Endothelial cell of umbilical vein (primary cell): ENCODE measurements around the gene BLZF1. TPM values are rescaled to one million over a fixed set of nuclear protein-coding genes. Genes with fewer than 3 reads are reported as not detected.

Experiments
- BruUV-seq: library from RNA; stranded (reverse); fragments of 400-500 nt; replicated peaks from 2 replicates; lab custom pipeline; 2021; lab: Mats Ljungman, UMichigan
- CTCF ChIA-PET: fragments of 300-600, 350-600 bp; sonication (Branson Sonifier 250); formaldehyde crosslinking; loops from one replicate; lab custom pipeline; 2021; ENCODE audit warnings: antibody characterized with exemption, inconsistent platforms; lab: Charles Lee
- POLR2A ChIA-PET: fragments of 300-600, 350-600 bp; sonication (Branson Sonifier 250); formaldehyde crosslinking; loops from one replicate; lab custom pipeline; 2021; ENCODE audit warnings: antibody characterized with exemption, inconsistent platforms; lab: Charles Lee
- DNase-seq: peaks from one replicate; pipeline ENCODE4 v3.0.0-alpha.2; 2011; ENCODE audit warnings: low read depth, low spot score
- FAIRE-seq: peaks from 2 replicates; lab custom pipeline; 2011; peaks lifted over from hg19 to GRCh38; lab: Jason Lieb, UNC
- H2AFZ ChIP-seq: 2 replicates; pipeline ENCODE4 v1.6.0; 2012; ENCODE audit warnings: low read depth, low read length, control low read depth, inconsistent platforms
- H3K27ac ChIP-seq: 2 replicates; pipeline ENCODE4 v1.5.1; 2011; ENCODE audit warnings: low read depth, mild to moderate bottlenecking, control low read depth, low read length, moderate library complexity; ENCODE audit not compliant: insufficient read depth
- H3K27me3 ChIP-seq, 2 experiments: 2 replicates each; pipeline versions ENCODE4 v1.6.0 to v1.6.1; 2011; ENCODE audit warnings: low read length in 2 of 2, mixed read lengths in 1 of 2; ENCODE audit not compliant: control insufficient read depth in 2 of 2, insufficient read depth in 2 of 2
- H3K36me3 ChIP-seq, 2 experiments: 2 replicates in 1 of 2; 3 replicates in 1 of 2; pipeline ENCODE4 v1.5.1; 2011; ENCODE audit warnings: low read length in 2 of 2, mild to moderate bottlenecking in 1 of 2, moderate library complexity in 1 of 2; ENCODE audit not compliant: control insufficient read depth in 2 of 2, insufficient read depth in 2 of 2; ENCODE audit errors: extremely low read depth in 1 of 2
- H3K4me1 ChIP-seq: 3 replicates; pipeline ENCODE4 v1.5.1; 2011; ENCODE audit warnings: mild to moderate bottlenecking, low read length; ENCODE audit not compliant: control insufficient read depth, insufficient read depth; ENCODE audit errors: extremely low read depth
- H3K4me2 ChIP-seq: 2 replicates; pipeline ENCODE4 v1.6.1; 2011; ENCODE audit warnings: low read length, control low read depth, mixed read lengths; ENCODE audit not compliant: insufficient read depth
- H3K4me3 ChIP-seq, 3 experiments: fragments of 200-600 bp in 1 of 3; sonication (generic), shearing (Covaris generic) in 1 of 3; replicated peaks in 1 of 3; 2 replicates each; pipeline ENCODE4 v1.5.1; 2011 to 2016; ENCODE audit warnings: control low read depth in 3 of 3, low read length in 3 of 3, mild to moderate bottlenecking in 2 of 3, inconsistent platforms in 1 of 3, low read depth in 1 of 3, moderate library complexity in 1 of 3; ENCODE audit not compliant: insufficient read depth in 1 of 3
- H3K79me2 ChIP-seq: 2 replicates; pipeline ENCODE4 v1.6.0; 2012; ENCODE audit warnings: low read length, inconsistent platforms; ENCODE audit not compliant: control insufficient read depth, insufficient read depth
- H3K9ac ChIP-seq: replicated peaks from 2 replicates; pipeline ENCODE3; 2011; ENCODE audit warnings: low read length, control low read depth; ENCODE audit not compliant: insufficient read depth; ENCODE audit errors: extremely low read depth
- H3K9me1 ChIP-seq: replicated peaks from 3 replicates; pipeline ENCODE4 v1.6.0; 2011; ENCODE audit warnings: mild to moderate bottlenecking, low read length; ENCODE audit not compliant: control insufficient read depth, insufficient read depth; ENCODE audit errors: extremely low read depth
- H3K9me3 ChIP-seq: replicated peaks from 2 replicates; pipeline ENCODE4 v1.5.1; 2012; ENCODE audit warnings: low read length, inconsistent platforms; ENCODE audit not compliant: control insufficient read depth, insufficient read depth
- H4K20me1 ChIP-seq: replicated peaks from 2 replicates; pipeline ENCODE3; 2011; ENCODE audit warnings: mild to moderate bottlenecking, low read length; ENCODE audit not compliant: control insufficient read depth, insufficient read depth; ENCODE audit errors: extremely low read depth
- EZH2 ChIP-seq: IDR thresholded peaks from 2 replicates; pipeline ENCODE4 v1.6.1; 2012; ENCODE audit warnings: borderline replicate concordance, low read depth, mild to moderate bottlenecking, moderate library complexity, low read length, inconsistent platforms; ENCODE audit not compliant: severe bottlenecking
- GATA2 ChIP-seq: IDR thresholded peaks from 2 replicates; pipeline ENCODE4 v1.7.0; 2011; ENCODE audit warnings: low read depth, mild to moderate bottlenecking, moderate library complexity, mixed read lengths, low read length; ENCODE audit not compliant: insufficient read length, insufficient read depth
- POLR2A ChIP-seq: IDR thresholded peaks from 2 replicates; pipeline ENCODE4 v1.6.1; 2012; ENCODE audit warnings: low read depth, mild to moderate bottlenecking, control low read depth, low read length
- POLR2AphosphoS5 ChIP-seq: IDR thresholded peaks from 2 replicates; pipeline ENCODE4 v1.6.1; 2012; ENCODE audit warnings: low read depth, mild to moderate bottlenecking, control low read depth, low read length, moderate library complexity; ENCODE audit not compliant: insufficient read depth
- dilution Hi-C: fragments of 300-500 bp; cut with MboI; formaldehyde crosslinking; loops from one replicate; pipeline ENCODE4 v1.15.0; 2019; ENCODE audit warnings: low sequenced_read_pairs; ENCODE audit not compliant: extremely low pct_ligation_motif_present
- intact Hi-C: fragments of 100-400 bp; cut with micrococcal nuclease; formaldehyde crosslinking; loops from one replicate; pipeline ENCODE4 v1.10.0; 2022
- polyA plus RNA-seq, 4 experiments: library from polyadenylated mRNA; depleted of rRNA in 3 of 4; stranded (reverse) in 3 of 4; unstranded in 1 of 4; fragments of >200 nt; gene quantifications; 2 replicates each; pipeline versions ENCODE4 v1.2.1 to v1.2.3, GENCODE V29; 2011 to 2012; ENCODE audit warnings: missing spikeins in 1 of 4
- total RNA-seq: library from RNA; stranded (reverse); gene quantifications from 2 replicates; pipeline ENCODE4 v1.2.3, GENCODE V29; 2021
- TF ChIP-seq, protein P1 (sequence below), 2 donors: IDR thresholded peaks; 1 replicate in 1 of 2; 2 replicates in 1 of 2; pipeline ENCODE4 v1.5.1; 2011; ENCODE audit warnings: low read length in 2 of 2, mild to moderate bottlenecking in 2 of 2, moderate library complexity in 2 of 2, control low read depth in 1 of 2, inconsistent platforms in 1 of 2, low read depth in 1 of 2; ENCODE audit not compliant: insufficient read depth in 1 of 2; ENCODE audit errors: extremely low read depth in 1 of 2

The BLZF1 gene
- total and polyA plus RNA-seq, 2 donors (not counting 3 experiments of a cell fraction or from before 2014, with no cell fraction given) = 4.4 to 19.7 TPM

DNA sequence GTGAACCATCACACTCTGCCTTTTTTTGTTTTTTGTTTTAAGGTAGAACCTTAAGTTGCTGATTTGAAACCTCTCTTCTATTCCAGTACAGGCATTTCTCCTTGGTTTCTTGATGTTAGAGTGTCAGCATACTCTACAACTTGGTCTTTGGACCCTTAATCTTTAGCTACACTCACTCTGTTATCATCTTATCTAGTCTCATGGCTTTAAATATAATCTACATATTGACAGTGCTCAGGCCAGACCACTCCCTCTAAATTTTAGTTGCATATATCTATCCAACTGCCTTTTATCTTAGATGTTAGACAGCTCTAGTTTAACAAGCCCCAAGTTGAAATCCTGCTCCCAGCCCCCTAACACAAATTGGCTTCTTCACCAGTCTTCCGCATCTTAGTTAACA is 22.5 kb upstream of the BLZF1 start:
- no TSS peak for BruUV-seq
- POLR2A ChIA-PET = no interaction called here

DNA sequence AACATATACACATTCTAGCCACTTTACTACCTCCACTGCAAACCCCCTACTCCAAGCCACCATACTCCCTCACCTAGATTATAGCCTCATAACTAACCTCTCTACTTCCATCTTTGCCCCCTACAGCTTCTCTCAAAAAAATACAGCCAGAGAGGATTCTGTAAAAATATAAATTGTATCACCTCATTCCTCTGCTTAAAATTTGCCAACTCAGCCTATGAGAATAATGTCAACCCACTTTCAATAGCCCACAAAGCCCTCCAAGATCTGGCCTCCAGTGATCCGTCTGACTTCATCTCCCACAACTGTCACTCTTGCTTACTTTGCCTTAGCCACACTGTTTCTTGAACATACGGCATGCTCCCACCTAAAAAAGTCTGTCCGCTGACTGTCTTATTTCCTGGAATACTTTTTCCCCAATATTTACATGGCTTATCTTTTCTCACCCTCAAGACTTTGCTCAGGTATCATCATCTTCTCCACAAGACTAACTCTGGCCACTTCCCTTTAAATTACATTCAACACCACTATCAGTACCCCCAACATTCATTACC is 21.9 kb upstream of the BLZF1 start:
- Histone ChIP-seq H2AFZ (no peak overlapping the region), H3K4me2 (no peak overlapping the region), H3K27me3 (no peaks in the 10 kb centered on the region), H3K36me3 (no peaks in the 10 kb centered on the region), H3K4me3 (no peak overlapping the region), H3K9me3 (no peaks in the 10 kb centered on the region), H3K9ac (no peak overlapping the region), H3K27ac (no peak overlapping the region), H3K4me1 (no peaks in the 10 kb centered on the region), H3K9me1 (no peaks in the 10 kb centered on the region), H4K20me1 (no peaks in the 10 kb centered on the region), H3K79me2 (peaks cover 1% of the 10 kb centered on the region)
- ChIA-PET CTCF (interaction anchor here (1.0 to 8.7 kb wide), 3 partner anchors 709 to 742 kb away, joined by 4 to 282 read pairs (median 190); no protein-coding TSS in a partner anchor), POLR2A (no interaction called here)
- intact Hi-C loops (loop anchor here (5.0 kb wide), 2 partner anchors 309 to 1004 kb away; no protein-coding TSS in a partner anchor), dilution Hi-C loops (no loop called here)
- BruUV-seq = no TSS peak
- FAIRE-seq = no peak
- TF ChIP-seq GATA2 = no peak
- no peak for TF ChIP-seq POLR2AphosphoS5
- no peak for DNase-seq

More for the DNA sequence above, 22.5 kb upstream of the BLZF1 start:
- no peaks in the 10 kb centered on the region for H4K20me1 ChIP-seq
- TF ChIP-seq, protein P1, sequence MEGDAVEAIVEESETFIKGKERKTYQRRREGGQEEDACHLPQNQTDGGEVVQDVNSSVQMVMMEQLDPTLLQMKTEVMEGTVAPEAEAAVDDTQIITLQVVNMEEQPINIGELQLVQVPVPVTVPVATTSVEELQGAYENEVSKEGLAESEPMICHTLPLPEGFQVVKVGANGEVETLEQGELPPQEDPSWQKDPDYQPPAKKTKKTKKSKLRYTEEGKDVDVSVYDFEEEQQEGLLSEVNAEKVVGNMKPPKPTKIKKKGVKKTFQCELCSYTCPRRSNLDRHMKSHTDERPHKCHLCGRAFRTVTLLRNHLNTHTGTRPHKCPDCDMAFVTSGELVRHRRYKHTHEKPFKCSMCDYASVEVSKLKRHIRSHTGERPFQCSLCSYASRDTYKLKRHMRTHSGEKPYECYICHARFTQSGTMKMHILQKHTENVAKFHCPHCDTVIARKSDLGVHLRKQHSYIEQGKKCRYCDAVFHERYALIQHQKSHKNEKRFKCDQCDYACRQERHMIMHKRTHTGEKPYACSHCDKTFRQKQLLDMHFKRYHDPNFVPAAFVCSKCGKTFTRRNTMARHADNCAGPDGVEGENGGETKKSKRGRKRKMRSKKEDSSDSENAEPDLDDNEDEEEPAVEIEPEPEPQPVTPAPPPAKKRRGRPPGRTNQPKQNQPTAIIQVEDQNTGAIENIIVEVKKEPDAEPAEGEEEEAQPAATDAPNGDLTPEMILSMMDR (IDR thresholded peaks at IDR 0.05; ENCODE audit: extremely low read depth in 1 of 2, insufficient read depth in 1 of 2, low read depth in 1 of 2, low read length in 2 of 2) = no peak
- TF ChIP-seq POLR2A = no peak
- no peak for TF ChIP-seq EZH2
- H3K27me3 ChIP-seq = no peaks in the 10 kb centered on the region
- H3K9ac ChIP-seq = no peak overlapping the region
- no peak overlapping the region for H3K4me2 ChIP-seq
- H3K36me3 ChIP-seq = no peaks in the 10 kb centered on the region
- FAIRE-seq (no peak), DNase-seq (no peak)
- no peak overlapping the region for H3K27ac ChIP-seq
- H3K4me1 ChIP-seq = no peaks in the 10 kb centered on the region
- H3K79me2 ChIP-seq = peaks cover 1% of the 10 kb centered on the region
- intact Hi-C loops (loop anchor here (5.0 kb wide), 2 partner anchors 308 to 1003 kb away; no protein-coding TSS in a partner anchor), dilution Hi-C loops (no loop called here)
- no peaks in the 10 kb centered on the region for H3K9me1 ChIP-seq
- H2AFZ ChIP-seq = no peak overlapping the region
- no peaks in the 10 kb centered on the region for H3K9me3 ChIP-seq
- CTCF ChIA-PET = interaction anchor here (1.0 to 8.7 kb wide), 2 partner anchors 708 to 742 kb away, joined by 4 to 282 read pairs; no protein-coding TSS in a partner anchor
- H3K4me3 ChIP-seq = no peak overlapping the region
